Astrocyte (in vitro differentiated cells and primary cell): ENCODE data around the gene GNMT.

Experiments
- CTCF ChIP-seq: IDR thresholded peaks from 2 replicates; pipeline ENCODE4 v1.5.1; 2011; ENCODE audit warnings: low read depth, mild to moderate bottlenecking, inconsistent platforms, low read length, moderate library complexity; ENCODE audit not compliant: insufficient read depth
- EZH2 ChIP-seq: IDR thresholded peaks from 2 replicates; pipeline ENCODE4 v1.6.1; 2012; ENCODE audit warnings: mild to moderate bottlenecking, low read length, inconsistent platforms; ENCODE audit not compliant: insufficient read depth

GRCh38 chr6:43009124-43009523 is 48.6 kb downstream of the GNMT start:
- TF ChIP-seq CTCF, result peak; percentile 35
- TF ChIP-seq EZH2, result no peak
